GOT3 (cell line): Measurements from ENCODE around the gene ASIC4.

Source experiments
- DNase-seq: peaks from one replicate; lab custom pipeline; 2025; ENCODE audit warnings: mixed read lengths; lab: John Stamatoyannopoulos, UW

The ASIC4 gene

GRCh38 chr2:219567131-219567530 is 52.8 kb downstream of the ASIC4 start:
- DNase-seq, result no peak

DNA sequence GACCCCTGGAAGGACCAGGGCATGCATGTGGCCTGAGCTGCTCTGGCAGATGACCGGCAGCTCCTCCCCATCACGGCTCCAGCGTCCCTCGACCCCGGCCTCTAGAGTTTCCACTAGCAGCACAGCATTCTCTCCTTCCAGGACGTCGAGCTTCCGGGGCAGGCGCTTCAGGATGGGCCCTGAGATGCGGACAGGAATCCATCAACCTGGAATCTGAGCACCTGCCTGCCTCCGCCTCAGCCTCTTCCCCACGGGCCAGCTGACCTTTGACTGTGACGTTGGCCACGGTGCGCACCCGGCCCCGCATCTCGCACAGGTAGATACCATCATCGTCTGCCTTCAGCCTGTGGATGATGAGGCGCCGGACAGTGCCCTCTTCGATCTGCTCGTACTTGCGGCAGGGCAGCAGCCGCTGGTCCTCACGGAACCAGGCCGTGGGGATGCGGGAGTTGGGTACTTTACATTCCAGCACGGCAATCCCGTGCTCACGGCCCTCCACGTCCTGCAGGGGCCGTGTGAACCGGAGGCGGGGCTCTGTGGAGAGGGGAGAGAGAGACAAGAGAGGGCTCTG is 53.6 kb downstream of the ASIC4 start:
- DNase-seq, result no peak

- DNase-seq, result no peak
Measured at GRCh38 chr2:219569041-219569440, 54.8 kb downstream of the ASIC4 start.

DNA sequence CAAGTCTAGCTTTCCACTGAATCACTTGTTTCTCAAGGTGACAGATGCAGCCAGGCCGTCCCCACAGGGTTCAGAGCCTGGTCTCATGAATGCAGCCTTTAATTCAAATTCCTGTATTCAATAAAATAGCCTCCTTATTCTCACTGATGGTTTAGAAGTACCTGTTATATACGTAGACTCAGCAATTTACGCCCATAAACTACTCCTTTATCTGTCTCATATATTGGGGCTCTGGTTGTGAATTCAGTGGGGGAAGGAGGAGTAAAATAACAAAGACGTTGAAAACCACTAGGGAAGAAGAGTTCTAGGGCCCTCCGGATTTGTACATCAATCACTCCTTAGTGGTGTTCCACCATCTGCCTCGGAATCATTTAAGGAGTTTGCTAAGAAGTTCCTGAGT is 55.4 kb downstream of the ASIC4 start:
- no peak for DNase-seq

DNA sequence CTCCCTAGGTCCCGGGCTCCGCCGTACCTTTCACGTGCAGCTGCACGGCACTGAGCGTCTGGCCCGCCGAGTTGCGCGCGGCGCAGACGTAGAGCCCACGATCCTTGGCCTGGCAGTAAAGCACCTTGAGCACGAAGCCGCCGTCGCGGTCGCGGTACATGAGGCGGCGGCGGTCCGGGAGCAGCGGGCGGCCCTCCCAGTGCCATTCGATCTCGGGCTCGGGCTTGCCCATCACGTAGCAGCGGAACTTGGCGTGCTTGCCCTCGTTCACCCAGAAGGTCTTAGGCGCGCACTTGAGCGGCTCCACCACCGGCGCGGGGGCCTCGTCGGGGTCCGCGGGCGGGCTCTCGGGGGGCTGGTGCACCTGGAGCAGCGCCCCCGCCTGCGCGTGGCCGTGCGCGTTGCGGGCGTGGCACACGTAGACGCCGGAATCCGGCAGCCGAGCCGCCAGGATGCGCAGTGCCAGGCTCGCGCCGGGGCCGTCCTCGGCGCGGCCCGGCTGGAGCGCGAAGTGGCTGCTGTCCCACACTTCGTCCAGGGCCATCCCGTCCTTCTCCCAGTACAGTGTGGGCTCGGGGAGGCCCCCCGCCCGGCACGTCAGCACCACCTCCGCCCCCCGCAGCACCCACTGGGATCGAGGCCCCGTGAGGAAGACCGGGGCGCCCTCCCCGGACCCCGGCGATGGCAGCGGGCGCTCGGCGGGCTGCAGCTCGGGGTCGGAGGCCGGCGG is 56.1 kb downstream of the ASIC4 start:
- no peak for DNase-seq

- DNase-seq, result no peak
Measured at GRCh38 chr2:219570924-219571310, 56.6 kb downstream of the ASIC4 start.

GRCh38 chr2:219571311-219572236 is 57.3 kb downstream of the ASIC4 start, which contains the start of gene OBSL1:
Gene OBSL1, minus strand, starts transcription at chr2:219571539. Its CDS starts 307 bp downstream, at chr2:219571232.
- DNase-seq, result no peak

- DNase-seq, result no peak
Measured at GRCh38 chr2:219572237-219573001, 58.1 kb downstream of the ASIC4 start, which contains the start of gene INHA. Gene INHA, plus strand, starts transcription at chr2:219572310. Its CDS starts 65 bp downstream, at chr2:219572375.

GRCh38 chr2:219573166-219573565 is 58.9 kb downstream of the ASIC4 start:
- no peak for DNase-seq

DNA sequence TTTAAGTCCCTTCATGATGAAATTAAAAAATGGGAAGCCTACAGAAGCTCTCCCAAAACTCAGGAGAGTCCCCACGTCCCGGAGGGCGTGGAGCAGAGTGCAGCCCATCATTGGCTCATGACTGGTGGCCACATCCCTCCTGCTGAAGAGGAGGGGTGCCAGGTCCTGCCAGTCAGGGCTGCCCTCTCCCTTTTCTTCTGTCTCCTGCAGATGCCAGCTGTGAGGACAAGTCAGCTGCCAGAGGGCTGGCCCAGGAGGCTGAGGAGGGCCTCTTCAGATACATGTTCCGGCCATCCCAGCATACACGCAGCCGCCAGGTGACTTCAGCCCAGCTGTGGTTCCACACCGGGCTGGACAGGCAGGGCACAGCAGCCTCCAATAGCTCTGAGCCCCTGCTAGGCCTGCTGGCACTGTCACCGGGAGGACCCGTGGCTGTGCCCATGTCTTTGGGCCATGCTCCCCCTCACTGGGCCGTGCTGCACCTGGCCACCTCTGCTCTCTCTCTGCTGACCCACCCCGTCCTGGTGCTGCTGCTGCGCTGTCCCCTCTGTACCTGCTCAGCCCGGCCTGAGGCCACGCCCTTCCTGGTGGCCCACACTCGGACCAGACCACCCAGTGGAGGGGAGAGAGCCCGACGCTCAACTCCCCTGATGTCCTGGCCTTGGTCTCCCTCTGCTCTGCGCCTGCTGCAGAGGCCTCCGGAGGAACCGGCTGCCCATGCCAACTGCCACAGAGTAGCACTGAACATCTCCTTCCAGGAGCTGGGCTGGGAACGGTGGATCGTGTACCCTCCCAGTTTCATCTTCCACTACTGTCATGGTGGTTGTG is 60.4 kb downstream of the ASIC4 start:
- DNase-seq, result no peak

- DNase-seq, result no peak
Measured at GRCh38 chr2:219575566-219576504, 61.6 kb downstream of the ASIC4 start.

DNA sequence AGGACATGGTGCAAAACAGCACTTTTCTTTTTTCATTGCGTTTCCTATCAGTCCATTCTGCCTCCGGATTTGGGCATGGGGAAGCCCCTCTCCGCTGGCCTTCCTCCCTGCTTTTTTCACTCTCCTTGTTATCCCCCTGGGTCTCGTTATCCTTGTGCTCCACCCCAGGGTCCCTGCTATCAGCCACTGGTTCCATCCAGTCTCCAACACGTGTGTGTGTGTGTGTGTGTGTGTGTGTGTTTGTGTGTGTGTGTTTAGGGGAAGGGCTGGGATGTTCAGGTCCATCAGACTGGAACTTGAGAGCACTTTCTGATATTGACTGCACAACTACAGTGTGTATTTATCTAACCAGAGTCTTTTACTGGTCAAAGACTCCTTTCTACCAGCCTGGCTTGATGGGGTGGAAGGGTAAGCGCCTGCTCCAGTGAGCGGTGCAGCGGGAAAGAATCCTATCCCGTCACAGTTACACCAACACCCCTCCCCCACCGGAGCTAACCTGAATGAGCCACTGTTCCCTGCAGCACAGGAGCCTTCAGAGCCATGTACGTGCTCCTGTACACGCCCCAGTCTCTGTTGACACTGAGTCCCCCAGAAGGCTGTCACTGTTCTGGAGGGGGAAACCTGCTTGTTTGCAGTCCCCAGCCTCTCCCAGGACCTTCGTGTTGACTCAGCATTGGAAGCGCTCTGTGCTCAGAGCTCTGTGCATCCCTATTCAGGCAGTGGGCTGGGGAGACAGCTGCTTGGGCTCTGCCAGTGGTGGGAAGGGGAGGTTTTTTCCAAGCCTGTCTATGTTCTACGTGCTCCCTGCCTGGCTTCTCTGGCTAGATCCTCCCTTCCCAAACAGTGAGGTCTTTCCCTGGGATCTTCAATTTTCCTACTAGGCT is 62.5 kb downstream of the ASIC4 start:
- DNase-seq, result no peak

DNA sequence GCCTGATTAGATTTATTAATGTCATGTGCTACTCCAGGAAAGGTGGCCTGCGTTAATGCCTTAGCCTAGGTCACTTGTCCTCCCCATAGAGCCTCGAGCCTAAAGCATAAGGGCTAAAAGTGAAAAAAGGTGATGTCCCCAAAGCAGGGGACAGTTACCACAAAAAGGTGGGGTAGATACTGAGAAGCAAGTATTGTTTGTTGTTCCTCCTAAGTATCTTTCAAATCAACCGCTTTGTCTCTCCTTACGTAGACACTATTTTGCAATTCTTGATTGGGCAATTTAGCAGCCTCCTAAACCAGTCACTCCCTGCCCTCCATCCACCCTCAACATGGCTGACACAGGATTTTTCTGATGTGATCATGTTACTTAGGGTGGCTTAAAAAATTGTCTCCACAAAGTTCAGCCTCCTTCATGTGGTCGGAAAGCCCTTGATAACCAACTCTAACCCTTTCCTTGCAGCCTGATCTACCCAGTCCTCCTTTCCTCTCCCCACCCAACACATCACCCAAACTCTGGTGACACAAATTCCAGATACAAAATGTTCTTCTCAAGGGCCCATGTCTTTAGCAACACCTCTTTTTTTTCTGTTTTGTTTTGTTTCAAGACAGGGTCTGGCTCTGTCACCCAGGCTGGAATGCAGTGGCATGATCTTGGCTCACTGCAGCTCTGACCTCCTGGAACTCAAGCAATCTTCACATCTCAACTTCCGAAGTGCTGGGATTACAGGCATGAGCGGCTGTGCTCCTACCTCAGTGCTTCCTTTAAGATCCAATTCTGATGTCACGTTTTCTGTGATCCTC is 64.7 kb downstream of the ASIC4 start:
- no peak for DNase-seq

DNA sequence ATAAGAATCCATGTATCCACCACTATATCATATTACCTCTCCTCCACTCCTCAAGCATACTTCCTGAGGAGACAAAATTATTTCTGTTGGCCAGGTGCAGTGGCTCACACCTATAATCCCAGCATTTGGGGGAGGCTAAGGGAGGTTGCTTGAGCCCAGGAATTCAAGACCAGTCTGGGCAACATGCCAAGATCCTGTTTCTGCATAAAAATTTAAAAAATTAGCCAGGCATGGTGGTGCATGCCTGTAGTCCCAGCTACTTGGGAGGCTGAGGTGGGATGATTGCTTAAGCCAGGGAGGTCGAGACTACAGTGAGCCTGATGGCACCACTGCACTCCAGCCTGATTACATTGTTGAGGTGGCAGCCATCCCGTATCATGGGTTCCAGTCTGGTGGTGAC is 67.1 kb downstream of the ASIC4 start:
- no peak for DNase-seq
